HCT116 (cell line): ENCODE measurements around the gene NME2. TPM values are rescaled to one million over a fixed set of nuclear protein-coding genes. Genes with fewer than 3 reads are reported as not detected.

Experiments used
- ATAC-seq: fragments of 200-7000 bp; cut with Tn5 transposase; 2 replicates; pipeline ENCODE4 v1.9.1; 2020; ENCODE audit warnings: mild to moderate bottlenecking, moderate library complexity
- BruUV-seq: library from RNA; stranded (reverse); fragments of 400-500 nt; replicated peaks from 2 replicates; lab custom pipeline; 2021; lab: Mats Ljungman, UMichigan
- CTCF ChIA-PET: fragments of 300-600 bp; sonication (Branson Sonifier 250); formaldehyde crosslinking; loops from one replicate; lab custom pipeline; 2021; ENCODE audit warnings: antibody characterized with exemption; lab: Charles Lee
- POLR2A ChIA-PET: fragments of 300-600, 350-600 bp; sonication (Branson Sonifier 250); formaldehyde crosslinking; loops from one replicate; lab custom pipeline; 2021; ENCODE audit warnings: antibody characterized with exemption; lab: Charles Lee
- RAD21 ChIA-PET, 2 experiments: fragments of 300-600 bp; sonication (Branson Sonifier 250); formaldehyde crosslinking; loops; one replicate each; lab custom pipeline; 2023; ENCODE audit warnings: low total read pairs in 2 of 2; ENCODE audit not compliant: uncharacterized antibody in 2 of 2, unreplicated experiment in 2 of 2, low non-redundant PET in 1 of 2; lab: Charles Lee
- DNase-seq: peaks from one replicate; pipeline ENCODE4 v3.0.0-alpha.2; 2010; ENCODE audit warnings: low read depth, low spot score
- H2AFZ ChIP-seq: fragments of 200-600 bp; shearing (Covaris generic), sonication (generic); 2 replicates; pipeline ENCODE4 v1.6.1; 2017; ENCODE audit warnings: low read depth, mixed run types, mixed read lengths, antibody characterized with exemption, low read length; ENCODE audit not compliant: poor library complexity, severe bottlenecking
- H3K27ac ChIP-seq: 2 replicates; pipeline ENCODE4 v1.5.1; 2012; ENCODE audit warnings: low read depth, low read length
- H3K27me3 ChIP-seq: fragments of 200-600 bp; sonication (generic); 2 replicates; pipeline ENCODE4 v1.6.1; 2016; ENCODE audit warnings: mixed run types, low read length, mixed read lengths; ENCODE audit not compliant: insufficient read depth
- H3K36me3 ChIP-seq, 2 experiments: fragments of 200-500 bp in 1 of 2; fragments of 200-600 bp in 1 of 2; sonication (Bioruptor generic) in 1 of 2; sonication (generic) in 1 of 2; 2 replicates each; pipeline versions ENCODE4 v1.5.1 to v1.6.1; 2014 to 2016; ENCODE audit warnings: low read length in 2 of 2, inconsistent platforms in 1 of 2, mixed read lengths in 1 of 2, mixed run types in 1 of 2; ENCODE audit not compliant: insufficient read depth in 2 of 2, control insufficient read depth in 1 of 2
- H3K4me1 ChIP-seq, 2 experiments: fragments of 200-600 bp in 1 of 2; sonication (generic) in 1 of 2; 2 replicates each; pipeline versions ENCODE4 v1.5.1 to v1.6.1; 2012 to 2017; ENCODE audit warnings: low read length in 2 of 2, inconsistent platforms in 1 of 2, mild to moderate bottlenecking in 1 of 2, mixed read lengths in 1 of 2, mixed run types in 1 of 2, moderate library complexity in 1 of 2; ENCODE audit not compliant: insufficient read depth in 2 of 2, control insufficient read depth in 1 of 2
- H3K4me2 ChIP-seq: fragments of 200-600 bp; sonication (generic); 2 replicates; pipeline ENCODE4 v1.6.1; 2017; ENCODE audit warnings: mixed run types, low read length, mixed read lengths
- H3K4me3 ChIP-seq, 2 experiments: fragments of 200-600 bp in 1 of 2; sonication (generic) in 1 of 2; replicated peaks in 1 of 2; 2 replicates each; pipeline ENCODE4 v1.5.1; 2011 to 2016; ENCODE audit warnings: low read length in 2 of 2, control low read depth in 1 of 2, low read depth in 1 of 2, mild to moderate bottlenecking in 1 of 2, mixed read lengths in 1 of 2, mixed run types in 1 of 2
- H3K79me2 ChIP-seq: fragments of 200-600 bp; sonication (generic); 2 replicates; pipeline ENCODE4 v1.6.1; 2017; ENCODE audit warnings: mild to moderate bottlenecking, mixed run types, low read length, moderate library complexity, mixed read lengths; ENCODE audit not compliant: insufficient read depth
- H3K9ac ChIP-seq: fragments of 200-600 bp; sonication (generic); 2 replicates; pipeline ENCODE4 v1.6.1; 2016; ENCODE audit warnings: low read length, mixed read lengths
- H3K9me2 ChIP-seq: fragments of 200-600 bp; sonication (generic), shearing (Covaris generic); 2 replicates; pipeline ENCODE4 v1.6.1; 2017; ENCODE audit warnings: mixed run types, mild to moderate bottlenecking, moderate library complexity; ENCODE audit not compliant: insufficient read depth
- H3K9me3 ChIP-seq, 2 experiments: fragments of 200-500 bp in 1 of 2; fragments of 200-600 bp in 1 of 2; sonication (Bioruptor generic) in 1 of 2; sonication (generic) in 1 of 2; 2 replicates each; pipeline ENCODE4 v1.6.1; 2014 to 2017; ENCODE audit warnings: low read length in 2 of 2, mixed read lengths in 2 of 2, inconsistent platforms in 1 of 2, low read depth in 1 of 2, mild to moderate bottlenecking in 1 of 2, mixed run types in 1 of 2, moderate library complexity in 1 of 2; ENCODE audit not compliant: control insufficient read depth in 1 of 2, insufficient read depth in 1 of 2
- H4K20me1 ChIP-seq: fragments of 200-600 bp; sonication (generic), shearing (Covaris generic); 2 replicates; pipeline ENCODE4 v1.6.1; 2017; ENCODE audit warnings: mixed run types, mild to moderate bottlenecking, moderate library complexity; ENCODE audit not compliant: insufficient read depth
- CEBPB ChIP-seq: IDR thresholded peaks from 2 replicates; pipeline ENCODE4 v1.6.1; 2012; ENCODE audit warnings: low read depth
- EGR1 ChIP-seq: IDR thresholded peaks from 2 replicates; pipeline ENCODE4 v1.6.1; 2012; ENCODE audit warnings: low read depth
- EZH2phosphoT487 ChIP-seq: fragments of 200-600 bp; IDR thresholded peaks from 2 replicates; pipeline ENCODE4 v1.6.1; 2018; ENCODE audit warnings: antibody characterized with exemption, borderline replicate concordance
- POLR2A ChIP-seq: IDR thresholded peaks from 2 replicates; pipeline ENCODE4 v1.7.0; 2011; ENCODE audit warnings: borderline replicate concordance; ENCODE audit not compliant: insufficient read depth, insufficient read length; ENCODE audit errors: extremely low read depth
- REST ChIP-seq: IDR thresholded peaks from 2 replicates; pipeline ENCODE4 v1.6.1; 2012; ENCODE audit warnings: low read depth
- TCF7L2 ChIP-seq: IDR thresholded peaks from 2 replicates; pipeline ENCODE4 v1.7.0; 2011; ENCODE audit warnings: borderline replicate concordance, inconsistent platforms; ENCODE audit not compliant: insufficient read depth, insufficient read length; ENCODE audit errors: extremely low read depth
- intact Hi-C: fragments of 100-400 bp; cut with micrococcal nuclease; formaldehyde crosslinking; loops from 2 replicates; pipeline ENCODE4 v1.10.0; 2022
- total RNA-seq: library from RNA; stranded (reverse); gene quantifications from one replicate; pipeline ENCODE4 v1.2.1, GENCODE V29; 2021; ENCODE audit not compliant: unreplicated experiment

The NME2 gene
- total RNA-seq, 1 experiment from 2014 or later, result 1,287 TPM

GRCh38 chr17:51144266-51145022 is 21.8 kb upstream of the NME2 start:
- Histone ChIP-seq H3K4me3 (no peak overlapping the region), H3K27me3 (no peaks in the 10 kb centered on the region), H3K27ac (no peak overlapping the region), H3K36me3 (no peaks in the 10 kb centered on the region), H3K9me3 (no peaks in the 10 kb centered on the region), H3K4me2 (no peak overlapping the region), H3K79me2 (no peaks in the 10 kb centered on the region), H4K20me1 (no peaks in the 10 kb centered on the region), H2AFZ (no peak overlapping the region), H3K9me2 (no peaks in the 10 kb centered on the region), H3K4me1 (peaks cover 0 to 11% of the 10 kb centered on the region in 2 experiments; a peak in 1 of 4 replicates), H3K9ac (no peak overlapping the region)
- BruUV-seq, result no TSS peak
- intact Hi-C loops, result no loop called here
- RAD21 ChIA-PET, result no interaction called here
- POLR2A ChIA-PET, result interaction anchor here (0.6 kb wide), 1 partner anchor 19 kb away, joined by 3 read pairs; no protein-coding TSS in a partner anchor
- CTCF ChIA-PET, result interaction anchor here (0.7 to 1.4 kb wide), 2 partner anchors 9 to 740 kb away, joined by 3 to 4 read pairs; partner anchors contain the start of gene NME1
- no peak for TF ChIP-seq EZH2phosphoT487
- no peak for TF ChIP-seq CEBPB
- TF ChIP-seq TCF7L2, result no peak
- TF ChIP-seq POLR2A, result no peak
- no peak for TF ChIP-seq REST
- no peak for TF ChIP-seq EGR1
- ATAC-seq (no peak), DNase-seq (no peak)
